Natural killer cell (primary cell): Measurements from ENCODE around the gene MRGPRX4. TPM values are rescaled to one million over a fixed set of nuclear protein-coding genes. Genes with fewer than 3 reads are reported as not detected.
"Not testable (repeated sequence)": the region's sequence is repeated elsewhere in the genome, so short reads cannot be mapped to it uniquely, and the experiment has no call there.

Experiments
- ATAC-seq, 3 donors: fragments of 150-1000 bp in 2 of 3; fragments of 200-7000 bp in 1 of 3; cut with Tn5 transposase; 1 replicate in 1 of 3; 2 replicates in 2 of 3; pipeline ENCODE4 v1.10.0; 2021; ENCODE audit warnings: mild to moderate bottlenecking in 2 of 3, moderate library complexity in 2 of 3
- DNase-seq, 2 donors: peaks; one replicate each; pipeline versions ENCODE4 v3.0.0 to v3.0.0-alpha.2; 2013 to 2021; ENCODE audit warnings: mixed read lengths in 1 of 2
- H3K27ac ChIP-seq: one replicate; pipeline ENCODE4 v1.5.1; 2013; ENCODE audit warnings: mild to moderate bottlenecking, low read length
- H3K27me3 ChIP-seq: one replicate; pipeline ENCODE4 v1.6.1; 2013; ENCODE audit warnings: low read length; ENCODE audit not compliant: control insufficient read depth, insufficient read depth
- H3K36me3 ChIP-seq: one replicate; pipeline ENCODE4 v1.6.1; 2013; ENCODE audit warnings: low read length; ENCODE audit not compliant: control insufficient read depth, insufficient read depth
- H3K4me1 ChIP-seq: one replicate; pipeline ENCODE4 v1.6.1; 2013; ENCODE audit warnings: low read length; ENCODE audit not compliant: control insufficient read depth, insufficient read depth
- H3K4me3 ChIP-seq: one replicate; pipeline ENCODE4 v1.5.1; 2013; ENCODE audit warnings: low read length
- H3K9me3 ChIP-seq: one replicate; pipeline ENCODE4 v1.6.1; 2013; ENCODE audit warnings: low read length; ENCODE audit not compliant: control insufficient read depth, insufficient read depth
- H3K27ac Mint-ChIP-seq, 2 donors: one replicate each; pipeline ENCODE4 v1.8.0; 2022; ENCODE audit warnings: mild to moderate bottlenecking in 2 of 2, mixed read lengths in 2 of 2, moderate library complexity in 1 of 2
- H3K27me3 Mint-ChIP-seq, 2 donors: one replicate each; pipeline ENCODE4 v1.8.0; 2022; ENCODE audit warnings: low read depth in 2 of 2, mixed read lengths in 2 of 2
- H3K36me3 Mint-ChIP-seq: one replicate; pipeline ENCODE4 v1.8.0; 2022; ENCODE audit warnings: mixed read lengths
- H3K4me1 Mint-ChIP-seq, 2 donors: one replicate each; pipeline ENCODE4 v1.8.0; 2022; ENCODE audit warnings: mixed read lengths in 2 of 2
- H3K4me3 Mint-ChIP-seq: one replicate; pipeline ENCODE4 v1.8.0; 2022; ENCODE audit warnings: mild to moderate bottlenecking, moderate library complexity, mixed read lengths
- H3K9me3 Mint-ChIP-seq, 2 donors: one replicate each; pipeline ENCODE4 v1.8.0; 2022; ENCODE audit warnings: mixed read lengths in 2 of 2
- WGBS: methylation state at CpG from one replicate; pipeline ENCODE4 v1.1.7; 2013; ENCODE audit warnings: missing lambda C conversion rate; ENCODE audit not compliant: insufficient coverage; 5-methylcytosine and 5-hydroxymethylcytosine counted together
- intact Hi-C: fragments of 100-400 bp; cut with micrococcal nuclease; formaldehyde crosslinking; loops from one replicate; pipeline ENCODE4 v1.14.2; 2022
- total RNA-seq, 4 donors: library from RNA; stranded (reverse); fragments of 120-200 nt in 1 of 4; gene quantifications; one replicate each; pipeline versions ENCODE4 v1.2.3 to v1.2.4, GENCODE V29; 2013 to 2022
- TF ChIP-seq, protein P1 (sequence below): fragments of 200-600 bp; IDR thresholded peaks from one replicate; pipeline ENCODE4 v1.8.0; 2022; ENCODE audit warnings: antibody characterized with exemption

Gene MRGPRX4
- total RNA-seq: not detected
- not detected for total RNA-seq (2013)

GRCh38 chr11:18172666-18173065 lies at the start of gene MRGPRX4:
Gene MRGPRX4, plus strand, starts transcription at chr11:18172837. Its CDS starts 420 bp downstream, at chr11:18173257.
- TF ChIP-seq, protein P1, sequence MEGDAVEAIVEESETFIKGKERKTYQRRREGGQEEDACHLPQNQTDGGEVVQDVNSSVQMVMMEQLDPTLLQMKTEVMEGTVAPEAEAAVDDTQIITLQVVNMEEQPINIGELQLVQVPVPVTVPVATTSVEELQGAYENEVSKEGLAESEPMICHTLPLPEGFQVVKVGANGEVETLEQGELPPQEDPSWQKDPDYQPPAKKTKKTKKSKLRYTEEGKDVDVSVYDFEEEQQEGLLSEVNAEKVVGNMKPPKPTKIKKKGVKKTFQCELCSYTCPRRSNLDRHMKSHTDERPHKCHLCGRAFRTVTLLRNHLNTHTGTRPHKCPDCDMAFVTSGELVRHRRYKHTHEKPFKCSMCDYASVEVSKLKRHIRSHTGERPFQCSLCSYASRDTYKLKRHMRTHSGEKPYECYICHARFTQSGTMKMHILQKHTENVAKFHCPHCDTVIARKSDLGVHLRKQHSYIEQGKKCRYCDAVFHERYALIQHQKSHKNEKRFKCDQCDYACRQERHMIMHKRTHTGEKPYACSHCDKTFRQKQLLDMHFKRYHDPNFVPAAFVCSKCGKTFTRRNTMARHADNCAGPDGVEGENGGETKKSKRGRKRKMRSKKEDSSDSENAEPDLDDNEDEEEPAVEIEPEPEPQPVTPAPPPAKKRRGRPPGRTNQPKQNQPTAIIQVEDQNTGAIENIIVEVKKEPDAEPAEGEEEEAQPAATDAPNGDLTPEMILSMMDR: no peak
- H3K27ac ChIP-seq: no peak within 1 kb of the TSS
- Mint-ChIP-seq H3K27ac (no peak within 1 kb of the TSS), H3K27me3 (peaks cover 15 to 32% of the 10 kb centered on the region in 2 donors), H3K4me3 (no peak within 1 kb of the TSS), H3K9me3 (no peaks in the 10 kb centered on the region), H3K4me1 (no peaks in the 10 kb centered on the region), H3K36me3 (no peaks in the 10 kb centered on the region)
- no peaks in the 10 kb centered on the region for H3K4me1 ChIP-seq
- no peaks in the 10 kb centered on the region for H3K9me3 ChIP-seq
- DNase-seq (no peak), ATAC-seq (no peak)
- H3K36me3 ChIP-seq: no peaks in the 10 kb centered on the region
- 77% methylated on average over 3 of the region's 3 CpGs for WGBS
- intact Hi-C loops: no loop called here
- no peaks in the 10 kb centered on the region for H3K27me3 ChIP-seq
- H3K4me3 ChIP-seq: no peak within 1 kb of the TSS

DNA sequence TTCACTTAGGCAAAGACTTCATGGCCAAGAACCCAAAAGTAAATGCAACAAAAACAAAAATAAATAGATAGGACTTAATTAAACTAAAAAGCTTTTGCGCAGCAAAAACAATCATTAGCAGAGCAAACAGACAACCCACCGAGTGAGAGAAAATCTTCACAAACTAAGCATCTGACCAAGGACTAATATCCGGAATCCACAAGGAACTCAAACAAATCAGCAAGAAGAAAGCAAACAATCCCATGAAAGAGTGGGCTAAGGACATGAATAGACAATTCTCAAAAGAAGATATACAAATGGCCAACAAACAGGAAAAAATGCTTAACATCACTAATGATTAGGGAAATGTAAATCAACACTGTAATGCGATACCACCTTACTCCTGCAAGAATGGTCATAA lies 41.5 kb upstream of the MRGPRX4 start:
- H3K27ac Mint-ChIP-seq, H3K4me1 Mint-ChIP-seq, H3K4me3 ChIP-seq, intact Hi-C loops, H3K27ac ChIP-seq, H3K4me3 Mint-ChIP-seq, DNase-seq, H3K9me3 ChIP-seq, H3K27me3 ChIP-seq, ATAC-seq, H3K9me3 Mint-ChIP-seq, H3K4me1 ChIP-seq, H3K36me3 Mint-ChIP-seq, H3K36me3 ChIP-seq: not testable (repeated sequence)
- 81% methylated on average over 3 of the region's 4 CpGs for WGBS
- H3K27me3 Mint-ChIP-seq: peaks cover 28 to 34% of the 10 kb centered on the region in 2 donors

- H3K27me3 ChIP-seq: peaks cover 2% of the 10 kb centered on the region
- ATAC-seq (no peak), DNase-seq (no peak)
- H3K9me3 ChIP-seq: no peaks in the 10 kb centered on the region
- WGBS: 85% methylated on average over 3 of the region's 3 CpGs
- H3K4me3 ChIP-seq: no peak within 1 kb of the TSS
- H3K4me1 ChIP-seq: no peaks in the 10 kb centered on the region
- H3K36me3 ChIP-seq: no peaks in the 10 kb centered on the region
- H3K4me1 Mint-ChIP-seq: no peaks in the 10 kb centered on the region
- intact Hi-C loops: no loop called here
- TF ChIP-seq, protein P1: no peak
- H3K27ac ChIP-seq: no peak within 1 kb of the TSS
- no peak within 1 kb of the TSS for H3K4me3 Mint-ChIP-seq
- no peaks in the 10 kb centered on the region for H3K9me3 Mint-ChIP-seq
- H3K36me3 Mint-ChIP-seq: no peaks in the 10 kb centered on the region
- peaks cover 31% of the 10 kb centered on the region in 2 donors for H3K27me3 Mint-ChIP-seq
- H3K27ac Mint-ChIP-seq: no peak within 1 kb of the TSS
Observed at GRCh38 chr11:18132341-18132740, 40.3 kb upstream of the MRGPRX4 start, which contains the start of gene MRGPRX3. Gene MRGPRX3, plus strand, starts transcription at chr11:18132571. Its CDS starts 4,632 bp downstream, at chr11:18137203.

- WGBS: 25% methylated on average over 1 of the region's 2 CpGs
- ATAC-seq (no peak), DNase-seq (no peak)
- H3K27me3 ChIP-seq: no peaks in the 10 kb centered on the region
- H3K9me3 ChIP-seq: no peaks in the 10 kb centered on the region
- H3K36me3 ChIP-seq: no peaks in the 10 kb centered on the region
- Mint-ChIP-seq H3K27me3 (peaks cover 11 to 26% of the 10 kb centered on the region in 2 donors), H3K4me1 (no peaks in the 10 kb centered on the region), H3K4me3 (no peak overlapping the region), H3K9me3 (no peaks in the 10 kb centered on the region), H3K27ac (no peak overlapping the region), H3K36me3 (no peaks in the 10 kb centered on the region)
- no peaks in the 10 kb centered on the region for H3K4me1 ChIP-seq
- TF ChIP-seq, protein P1: no peak
- intact Hi-C loops: no loop called here
- no peak overlapping the region for H3K4me3 ChIP-seq
- H3K27ac ChIP-seq: no peak overlapping the region
Observed at GRCh38 chr11:18135308-18135707, 37.3 kb upstream of the MRGPRX4 start.
